ENCODE results near the gene SH2D3C. TPM values are rescaled to one million over a fixed set of nuclear protein-coding genes. Genes with fewer than 3 reads are reported as not detected.
A peak's percentile ranks its signal among the peaks of the same experiment; 100 is the strongest.

Gene SH2D3C
- total RNA-seq, 1 experiment from 2014 or later, result not detected

DNA sequence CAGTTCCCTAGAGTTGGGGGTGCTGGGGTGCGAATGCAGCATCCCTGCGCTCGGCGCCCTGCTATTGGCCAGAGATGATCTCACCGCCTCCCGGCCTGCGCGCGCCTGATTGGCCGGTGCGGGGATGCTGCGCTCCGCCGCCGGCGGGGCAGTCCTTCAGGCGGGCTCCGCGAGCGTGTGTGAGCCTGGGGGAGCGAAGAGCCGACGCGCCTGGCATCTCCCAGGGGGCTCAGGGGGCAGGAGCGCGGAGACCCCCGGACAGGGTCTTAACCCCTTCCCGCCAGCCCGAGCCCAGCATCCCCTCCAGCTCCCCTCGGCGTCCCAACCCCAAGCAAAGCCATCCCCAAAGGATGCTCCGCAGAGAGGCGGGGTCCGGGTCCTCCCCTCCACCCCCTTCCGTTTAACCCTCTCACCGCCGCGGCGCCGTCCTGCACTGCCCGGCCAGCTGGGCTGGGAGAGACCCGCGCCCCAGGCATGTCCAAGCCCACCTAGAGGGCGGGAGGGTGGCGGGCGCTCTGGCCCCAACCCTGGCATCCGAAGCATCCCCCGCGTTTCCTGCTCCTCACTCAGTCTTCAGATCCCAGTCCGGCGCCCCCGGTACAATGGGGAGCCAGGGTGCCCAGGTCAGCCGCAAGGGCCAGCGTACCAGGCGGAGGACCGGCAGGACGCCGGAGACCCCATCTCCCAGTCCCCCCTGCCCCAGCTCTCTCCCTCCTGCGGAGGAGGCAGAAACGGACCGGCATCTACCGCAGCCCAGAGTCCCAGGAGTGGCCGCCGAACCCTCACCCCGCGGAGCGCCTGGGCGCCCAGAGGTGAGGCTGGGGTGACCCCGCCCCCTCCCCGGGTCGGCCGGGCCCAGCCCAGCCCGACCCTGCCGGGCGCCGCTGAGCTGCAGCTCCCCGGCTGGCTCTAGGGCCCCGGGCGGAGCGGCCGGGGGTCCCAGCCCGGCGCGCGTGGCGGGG is 24.1 kb downstream of the SH2D3C start:
- H3K36me3 Mint-ChIP-seq (ENCODE audit: insufficient read depth, unreplicated experiment), result peaks cover 6% of the 10 kb centered on the region
- H3K4me1 Mint-ChIP-seq (ENCODE audit: insufficient read depth, unreplicated experiment), result no peaks in the 10 kb centered on the region
- H3K27ac Mint-ChIP-seq (ENCODE audit: low read depth, unreplicated experiment), result no peak overlapping the region
- BruUV-seq (replicated peaks), result no TSS peak
- DNase-seq (ENCODE audit: unreplicated experiment), result no peak
- H3K9me3 Mint-ChIP-seq (ENCODE audit: unreplicated experiment), result no peaks in the 10 kb centered on the region
- ChIA-PET CTCF (interaction anchor here (0.6 kb wide), 1 partner anchor 295 kb away, joined by 3 read pairs; no protein-coding TSS in a partner anchor), POLR2A (no interaction called here)
- peaks cover 47% of the 10 kb centered on the region for H3K27me3 Mint-ChIP-seq (ENCODE audit: insufficient read depth, unreplicated experiment)
- no peak overlapping the region for H3K4me3 Mint-ChIP-seq (ENCODE audit: unreplicated experiment)
- intact Hi-C loops (cut with micrococcal nuclease), result no loop called here
- TF ChIP-seq, protein P1, sequence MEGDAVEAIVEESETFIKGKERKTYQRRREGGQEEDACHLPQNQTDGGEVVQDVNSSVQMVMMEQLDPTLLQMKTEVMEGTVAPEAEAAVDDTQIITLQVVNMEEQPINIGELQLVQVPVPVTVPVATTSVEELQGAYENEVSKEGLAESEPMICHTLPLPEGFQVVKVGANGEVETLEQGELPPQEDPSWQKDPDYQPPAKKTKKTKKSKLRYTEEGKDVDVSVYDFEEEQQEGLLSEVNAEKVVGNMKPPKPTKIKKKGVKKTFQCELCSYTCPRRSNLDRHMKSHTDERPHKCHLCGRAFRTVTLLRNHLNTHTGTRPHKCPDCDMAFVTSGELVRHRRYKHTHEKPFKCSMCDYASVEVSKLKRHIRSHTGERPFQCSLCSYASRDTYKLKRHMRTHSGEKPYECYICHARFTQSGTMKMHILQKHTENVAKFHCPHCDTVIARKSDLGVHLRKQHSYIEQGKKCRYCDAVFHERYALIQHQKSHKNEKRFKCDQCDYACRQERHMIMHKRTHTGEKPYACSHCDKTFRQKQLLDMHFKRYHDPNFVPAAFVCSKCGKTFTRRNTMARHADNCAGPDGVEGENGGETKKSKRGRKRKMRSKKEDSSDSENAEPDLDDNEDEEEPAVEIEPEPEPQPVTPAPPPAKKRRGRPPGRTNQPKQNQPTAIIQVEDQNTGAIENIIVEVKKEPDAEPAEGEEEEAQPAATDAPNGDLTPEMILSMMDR (IDR thresholded peaks at IDR 0.05; ENCODE audit: unreplicated experiment), result no peak

DNA sequence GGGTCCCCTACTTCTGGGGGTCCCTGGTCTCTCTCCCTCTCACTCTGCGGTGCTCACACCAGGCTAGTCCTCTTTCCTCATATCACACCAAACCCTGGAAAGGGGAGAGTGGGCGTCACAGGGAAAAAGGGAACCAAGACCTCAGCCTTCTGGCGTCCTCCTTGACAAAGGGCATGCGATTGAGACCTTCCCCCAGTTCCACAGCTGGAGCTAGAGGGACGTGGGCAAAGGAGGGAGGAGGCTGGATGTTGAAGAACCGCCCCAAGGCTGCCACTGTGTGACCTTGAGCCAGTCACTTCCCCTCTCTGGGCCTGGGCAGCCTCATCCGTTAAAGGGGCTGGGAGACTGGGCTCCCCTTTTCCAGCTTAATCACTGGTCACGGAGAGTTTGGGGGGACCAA is 24.8 kb downstream of the SH2D3C start:
- H3K27me3 Mint-ChIP-seq (ENCODE audit: insufficient read depth, unreplicated experiment), result peaks cover 47% of the 10 kb centered on the region
- no peaks in the 10 kb centered on the region for H3K9me3 Mint-ChIP-seq (ENCODE audit: unreplicated experiment)
- no peak for DNase-seq (ENCODE audit: unreplicated experiment)
- H3K4me3 Mint-ChIP-seq (ENCODE audit: unreplicated experiment), result no peak overlapping the region
- no TSS peak for BruUV-seq (replicated peaks)
- TF ChIP-seq, protein P1 (IDR thresholded peaks at IDR 0.05; ENCODE audit: unreplicated experiment), result no peak
- CTCF ChIA-PET, result interaction anchor here (0.6 kb wide), 1 partner anchor 273 kb away, joined by 4 read pairs; no protein-coding TSS in a partner anchor
- intact Hi-C loops (cut with micrococcal nuclease), result no loop called here
- POLR2A ChIA-PET, result no interaction called here
- peaks cover 3% of the 10 kb centered on the region for H3K36me3 Mint-ChIP-seq (ENCODE audit: insufficient read depth, unreplicated experiment)
- H3K27ac Mint-ChIP-seq (ENCODE audit: low read depth, unreplicated experiment), result no peak overlapping the region
- H3K4me1 Mint-ChIP-seq (ENCODE audit: insufficient read depth, unreplicated experiment), result no peaks in the 10 kb centered on the region

DNA sequence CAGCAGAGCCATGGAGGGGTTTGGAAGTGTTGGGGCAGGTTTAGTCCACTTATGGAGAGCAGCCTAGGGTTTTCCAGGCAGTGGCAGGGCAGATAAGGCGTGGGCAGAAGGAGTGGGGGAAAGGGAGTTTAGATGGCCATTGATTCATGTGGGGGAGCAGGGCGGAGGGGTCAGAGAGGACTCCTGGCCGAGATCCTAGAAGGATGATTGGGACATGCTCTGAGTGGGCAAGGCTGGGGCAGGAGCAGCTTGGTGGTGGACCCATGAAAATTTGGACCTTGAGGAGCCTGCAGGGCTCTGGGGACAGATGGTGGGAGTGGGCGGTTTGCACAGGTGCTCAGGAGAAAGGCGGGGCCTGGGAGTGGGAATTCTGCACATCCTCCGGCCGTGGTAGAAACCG is 25.3 kb downstream of the SH2D3C start:
- Mint-ChIP-seq H3K4me1 (ENCODE audit: insufficient read depth, unreplicated experiment) (no peaks in the 10 kb centered on the region), H3K36me3 (ENCODE audit: insufficient read depth, unreplicated experiment) (no peaks in the 10 kb centered on the region), H3K27me3 (ENCODE audit: insufficient read depth, unreplicated experiment) (peaks cover 48% of the 10 kb centered on the region), H3K9me3 (ENCODE audit: unreplicated experiment) (no peaks in the 10 kb centered on the region), H3K4me3 (ENCODE audit: unreplicated experiment) (no peak overlapping the region), H3K27ac (ENCODE audit: low read depth, unreplicated experiment) (no peak overlapping the region)
- ChIA-PET CTCF (interaction anchor here (0.5 to 0.7 kb wide), 3 partner anchors 166 to 744 kb away, joined by 3 to 4 read pairs (median 3); no protein-coding TSS in a partner anchor), POLR2A (no interaction called here)
- TF ChIP-seq, protein P1 (IDR thresholded peaks at IDR 0.05; ENCODE audit: unreplicated experiment), result no peak
- DNase-seq (ENCODE audit: unreplicated experiment), result no peak
- intact Hi-C loops (cut with micrococcal nuclease), result no loop called here
- no TSS peak for BruUV-seq (replicated peaks)

DNA sequence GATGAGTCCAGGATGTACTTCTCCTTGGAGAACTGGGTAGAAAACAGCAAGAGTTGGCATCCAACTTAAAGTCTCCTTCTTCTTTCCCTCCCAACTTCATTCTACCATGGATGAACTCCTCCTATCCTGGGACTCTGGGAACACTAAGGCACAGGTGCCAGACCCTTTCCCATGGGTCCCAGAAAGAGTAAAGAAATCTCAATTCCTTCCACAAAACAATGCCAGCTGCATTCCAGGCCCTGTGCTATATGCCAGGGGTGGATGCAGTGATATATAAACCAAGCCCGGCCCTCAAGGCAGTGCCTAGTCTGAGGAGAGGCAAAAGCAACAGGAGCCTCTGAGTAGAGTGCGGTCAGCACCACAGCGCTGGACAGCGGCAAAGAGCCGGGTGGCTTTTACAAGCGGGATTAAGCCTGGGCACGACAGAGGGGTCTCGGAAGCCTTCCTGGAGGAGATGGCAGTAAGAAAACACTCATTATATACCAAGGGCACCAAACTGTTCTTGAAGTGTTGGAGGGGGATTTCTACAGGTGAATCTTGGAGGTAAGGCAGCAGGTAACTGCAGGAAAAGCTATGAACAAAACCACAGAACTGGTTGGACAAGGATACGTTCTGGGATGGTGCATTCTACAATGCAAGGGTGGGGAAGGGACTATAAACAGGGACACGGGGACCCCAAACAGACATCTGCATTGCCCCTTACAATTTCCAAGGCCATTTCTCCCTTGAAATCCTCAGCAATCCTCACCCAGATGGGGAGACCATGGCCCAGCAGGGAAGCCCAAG is 27.0 kb downstream of the SH2D3C start:
- Mint-ChIP-seq H3K27me3 (ENCODE audit: insufficient read depth, unreplicated experiment) (peaks cover 63% of the 10 kb centered on the region), H3K27ac (ENCODE audit: low read depth, unreplicated experiment) (no peak overlapping the region), H3K4me3 (ENCODE audit: unreplicated experiment) (no peak overlapping the region), H3K36me3 (ENCODE audit: insufficient read depth, unreplicated experiment) (no peaks in the 10 kb centered on the region), H3K9me3 (ENCODE audit: unreplicated experiment) (no peaks in the 10 kb centered on the region), H3K4me1 (ENCODE audit: insufficient read depth, unreplicated experiment) (no peaks in the 10 kb centered on the region)
- peak; percentile 31 for DNase-seq (ENCODE audit: unreplicated experiment)
- POLR2A ChIA-PET, result interaction anchor here (1.6 kb wide), 1 partner anchor 11 kb away, joined by 5 read pairs; no protein-coding TSS in a partner anchor
- intact Hi-C loops (cut with micrococcal nuclease), result no loop called here
- TF ChIP-seq, protein P1 (IDR thresholded peaks at IDR 0.05; ENCODE audit: unreplicated experiment), result no peak
- CTCF ChIA-PET, result interaction anchor here (1.0 kb wide), 1 partner anchor 17 kb away, joined by 3 read pairs; the partner anchor contains the start of gene TOR2A
- BruUV-seq (replicated peaks), result no TSS peak
